HL-60/S4 (cell line): ENCODE measurements around the gene ATP6V0B.

Experiments
- in situ Hi-C: fragments of 300-500 bp; cut with MboI; formaldehyde crosslinking; loops from 2 replicates; pipeline ENCODE4 v1.14.3; 2022; ENCODE audit warnings: low sequenced_read_pairs

ATP6V0B gene

GRCh38 chr1:43965316-43965715 lies 9.4 kb upstream of the ATP6V0B start:
- in situ Hi-C loops, result no loop called here

DNA sequence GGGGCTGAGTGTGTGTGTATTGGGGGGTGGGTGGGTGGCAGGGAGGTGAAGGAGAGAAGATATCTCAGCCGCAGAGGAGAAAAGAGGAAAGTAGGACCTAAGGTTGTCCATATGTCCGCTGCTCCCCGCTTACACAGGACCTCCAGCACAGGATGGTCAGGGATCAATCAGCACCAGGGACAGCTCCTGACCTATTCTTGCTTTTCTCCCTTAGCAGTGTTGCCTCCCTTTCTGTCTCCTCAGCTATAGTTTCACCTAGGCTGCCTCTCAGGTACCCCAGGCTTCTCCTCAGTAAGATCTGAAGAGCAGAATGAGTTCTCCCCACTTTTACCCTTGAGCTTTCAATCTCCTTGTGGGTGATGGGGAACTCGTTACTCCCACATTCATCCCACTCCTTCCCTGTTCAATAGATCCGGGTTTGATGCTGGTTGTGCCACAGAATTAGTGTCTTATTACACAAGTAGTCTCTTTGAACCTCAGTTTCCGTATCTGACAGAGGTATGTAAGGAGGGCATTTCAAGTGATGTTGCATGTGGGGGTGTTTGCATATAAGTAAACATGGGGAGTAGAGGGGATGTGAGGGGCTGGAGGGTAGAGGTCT lies 6.3 kb upstream of the ATP6V0B start:
- in situ Hi-C loops, result no loop called here

DNA sequence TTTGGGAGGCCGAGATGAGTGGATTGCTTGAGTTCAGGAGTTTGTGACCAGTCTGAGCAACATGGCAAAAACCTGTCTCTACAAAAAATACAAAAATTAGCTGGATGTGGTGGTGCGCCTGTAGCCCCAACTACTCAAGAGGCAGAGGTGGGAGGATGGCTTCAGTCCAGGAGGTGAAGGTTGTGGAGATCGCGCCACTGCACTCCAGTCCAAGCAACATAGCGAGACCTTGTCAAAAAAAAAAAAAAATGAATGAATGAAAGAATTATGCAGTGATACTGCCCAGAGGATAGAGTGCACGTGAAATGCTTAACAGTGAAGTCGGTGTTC lies 5.4 kb upstream of the ATP6V0B start:
- in situ Hi-C loops, result no loop called here

DNA sequence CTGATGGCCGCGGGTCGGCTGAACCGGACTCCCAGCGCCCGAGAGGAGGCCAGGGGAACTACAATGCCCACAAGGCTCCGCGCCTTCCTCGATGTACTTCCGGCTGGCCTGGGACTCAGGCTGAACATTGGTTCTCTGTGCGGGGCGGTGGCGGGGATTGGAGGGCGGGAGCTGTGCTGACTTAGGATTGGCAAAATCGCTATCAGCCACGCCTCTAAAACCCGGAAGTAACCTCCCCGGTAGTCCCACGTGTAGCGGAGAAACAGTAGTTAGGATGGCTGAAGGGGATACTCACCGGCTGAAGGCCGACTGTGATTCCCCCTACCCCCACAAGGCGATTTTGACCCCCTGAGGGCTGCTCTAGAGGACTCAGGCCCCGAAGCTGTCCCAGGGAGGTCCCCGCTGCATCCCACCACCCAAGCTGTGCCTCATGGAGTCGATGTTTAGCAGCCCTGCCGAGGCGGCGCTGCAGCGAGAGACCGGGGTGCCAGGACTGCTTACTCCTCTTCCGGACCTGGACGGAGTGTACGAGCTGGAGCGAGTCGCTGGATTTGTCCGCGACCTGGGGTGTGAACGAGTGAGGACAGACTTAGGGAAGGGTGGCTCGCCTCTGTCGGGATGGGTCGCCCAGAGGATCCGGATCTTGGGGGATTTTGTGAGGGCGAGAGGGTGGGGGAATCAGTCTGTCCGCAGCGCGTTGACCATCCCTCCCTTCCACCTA lies 4.9 kb upstream of the ATP6V0B start, which contains the start of gene DPH2:
Gene DPH2, plus strand, starts transcription at position 265 of the 721 bp plus-strand sequence. Its CDS starts 166 bp downstream, at position 431.
- in situ Hi-C loops, result no loop called here

DNA sequence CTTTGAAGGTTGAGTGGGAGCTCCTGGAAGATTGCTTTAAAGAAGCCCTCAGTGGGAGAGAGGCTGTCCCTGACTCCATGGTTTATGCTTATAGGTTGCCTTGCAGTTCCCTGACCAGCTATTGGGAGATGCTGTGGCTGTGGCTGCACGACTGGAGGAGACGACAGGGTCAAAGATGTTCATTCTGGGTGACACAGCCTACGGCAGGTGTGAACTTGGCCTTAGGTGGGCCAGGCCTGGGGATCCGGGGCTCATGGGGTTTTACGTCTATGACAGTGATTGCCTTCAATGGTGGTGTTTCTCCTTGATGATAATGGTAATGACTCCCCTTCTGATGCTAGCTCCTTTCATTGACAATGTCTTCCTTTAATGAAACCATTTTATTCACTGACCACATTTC lies 4.3 kb upstream of the ATP6V0B start:
- in situ Hi-C loops, result no loop called here

DNA sequence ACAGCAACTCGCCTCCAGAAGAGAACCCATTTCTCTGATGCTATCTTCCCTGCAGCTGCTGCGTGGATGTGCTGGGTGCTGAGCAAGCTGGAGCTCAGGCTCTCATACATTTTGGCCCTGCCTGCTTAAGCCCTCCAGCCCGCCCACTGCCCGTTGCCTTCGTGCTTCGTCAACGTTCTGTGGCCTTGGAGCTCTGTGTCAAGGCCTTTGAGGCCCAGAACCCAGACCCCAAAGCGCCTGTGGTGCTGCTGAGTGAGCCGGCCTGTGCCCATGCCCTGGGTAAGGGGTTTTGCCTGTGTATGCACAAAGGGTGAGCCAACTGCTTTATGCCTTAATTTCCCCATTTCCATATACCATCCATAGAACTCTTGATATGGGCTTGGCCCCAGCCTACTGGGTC lies 3.8 kb upstream of the ATP6V0B start:
- in situ Hi-C loops, result no loop called here

DNA sequence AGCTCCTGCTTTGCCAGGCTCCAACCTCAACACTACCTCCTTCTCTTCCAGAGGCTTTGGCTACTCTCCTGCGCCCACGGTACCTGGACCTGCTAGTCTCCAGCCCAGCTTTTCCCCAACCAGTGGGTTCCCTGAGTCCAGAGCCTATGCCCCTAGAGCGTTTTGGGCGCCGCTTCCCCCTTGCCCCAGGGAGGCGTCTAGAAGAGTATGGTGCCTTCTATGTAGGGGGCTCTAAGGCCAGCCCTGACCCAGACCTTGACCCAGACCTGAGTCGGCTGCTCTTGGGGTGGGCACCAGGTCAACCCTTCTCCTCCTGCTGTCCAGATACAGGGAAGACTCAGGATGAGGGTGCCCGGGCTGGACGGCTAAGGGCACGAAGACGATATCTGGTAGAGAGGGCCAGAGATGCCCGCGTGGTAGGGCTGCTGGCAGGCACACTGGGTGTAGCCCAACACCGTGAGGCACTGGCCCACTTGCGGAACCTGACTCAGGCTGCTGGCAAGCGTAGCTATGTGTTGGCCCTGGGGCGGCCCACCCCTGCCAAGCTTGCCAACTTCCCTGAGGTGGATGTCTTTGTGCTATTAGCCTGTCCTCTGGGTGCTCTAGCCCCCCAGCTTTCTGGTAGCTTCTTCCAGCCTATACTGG lies 3.3 kb upstream of the ATP6V0B start:
- in situ Hi-C loops, result no loop called here

DNA sequence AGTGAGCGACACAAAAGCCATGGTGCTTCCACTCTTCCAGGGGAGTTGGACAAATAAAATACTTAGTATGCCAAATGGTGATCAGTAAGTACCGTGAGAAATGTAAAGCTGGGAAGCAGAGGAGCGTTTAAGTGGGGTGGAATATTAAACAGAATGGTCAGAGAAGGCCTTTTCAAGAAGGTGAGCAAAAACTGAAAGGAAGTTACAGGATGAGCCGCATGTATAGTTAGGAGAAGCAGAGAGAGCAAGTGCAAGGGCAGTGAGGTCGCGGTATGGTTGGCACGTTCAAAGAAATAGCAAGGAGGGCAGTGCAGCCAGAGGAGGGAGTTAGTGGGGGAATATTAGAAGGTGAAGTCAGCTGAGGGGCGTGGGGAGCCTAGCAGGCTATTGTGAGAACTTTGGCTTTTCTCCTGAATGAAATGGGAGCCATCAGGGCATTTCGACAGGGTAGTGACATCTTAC lies 748 bp upstream of the ATP6V0B start:
- in situ Hi-C loops, result no loop called here

DNA sequence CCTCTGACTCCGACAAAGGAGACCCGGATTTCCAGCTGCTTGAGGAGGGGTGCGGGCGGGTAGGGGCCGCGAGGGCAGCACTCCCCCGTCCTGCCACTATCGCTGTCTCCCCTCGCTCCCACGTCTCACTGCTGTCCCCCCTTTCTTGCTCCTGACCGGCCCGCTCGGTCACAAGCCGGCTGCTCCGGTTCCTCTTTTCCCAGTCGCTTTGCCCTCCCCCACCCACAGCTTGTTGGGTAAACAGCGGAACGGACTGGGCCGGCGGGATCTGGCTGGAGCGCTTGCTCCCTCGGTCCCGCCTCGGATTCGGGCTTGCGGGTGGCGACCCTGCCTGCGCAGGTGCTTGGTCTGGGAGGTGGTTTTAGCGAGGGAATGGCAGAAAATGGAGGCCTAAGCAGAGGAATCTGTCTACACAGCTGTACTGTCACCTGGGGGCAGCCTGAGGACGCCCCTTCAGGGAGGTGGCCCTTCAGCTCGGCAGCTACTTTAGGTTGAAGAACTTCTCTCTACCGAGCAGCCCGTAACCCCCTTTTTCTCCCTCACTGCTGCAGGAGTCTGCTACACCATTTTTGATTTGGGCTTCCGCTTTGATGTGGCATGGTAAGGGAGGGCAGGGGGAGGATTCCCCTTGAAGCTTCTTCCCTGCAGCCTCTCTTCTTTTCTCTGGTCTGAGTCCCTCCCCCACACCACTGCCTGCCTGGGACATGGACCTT lies 645 bp downstream of the ATP6V0B start:
- in situ Hi-C loops, result no loop called here

- in situ Hi-C loops, result no loop called here
These were observed 1.3 kb downstream of the ATP6V0B start for GRCh38 chr1:43976045-43976444.

DNA sequence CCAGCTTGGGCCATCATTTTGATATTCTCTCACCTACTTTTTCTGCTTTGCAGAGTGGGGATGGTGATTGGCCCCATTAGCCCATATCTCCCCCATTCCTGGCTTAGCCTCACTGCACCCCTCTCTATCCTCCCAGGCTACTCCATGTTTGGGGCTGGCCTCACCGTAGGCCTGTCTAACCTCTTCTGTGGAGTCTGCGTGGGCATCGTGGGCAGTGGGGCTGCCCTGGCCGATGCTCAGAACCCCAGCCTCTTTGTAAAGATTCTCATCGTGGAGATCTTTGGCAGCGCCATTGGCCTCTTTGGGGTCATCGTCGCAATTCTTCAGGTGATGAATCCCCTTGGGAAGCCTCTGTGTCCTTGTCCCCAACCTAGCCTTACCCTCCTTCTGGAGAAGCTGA lies 2.1 kb downstream of the ATP6V0B start:
- in situ Hi-C loops, result no loop called here

DNA sequence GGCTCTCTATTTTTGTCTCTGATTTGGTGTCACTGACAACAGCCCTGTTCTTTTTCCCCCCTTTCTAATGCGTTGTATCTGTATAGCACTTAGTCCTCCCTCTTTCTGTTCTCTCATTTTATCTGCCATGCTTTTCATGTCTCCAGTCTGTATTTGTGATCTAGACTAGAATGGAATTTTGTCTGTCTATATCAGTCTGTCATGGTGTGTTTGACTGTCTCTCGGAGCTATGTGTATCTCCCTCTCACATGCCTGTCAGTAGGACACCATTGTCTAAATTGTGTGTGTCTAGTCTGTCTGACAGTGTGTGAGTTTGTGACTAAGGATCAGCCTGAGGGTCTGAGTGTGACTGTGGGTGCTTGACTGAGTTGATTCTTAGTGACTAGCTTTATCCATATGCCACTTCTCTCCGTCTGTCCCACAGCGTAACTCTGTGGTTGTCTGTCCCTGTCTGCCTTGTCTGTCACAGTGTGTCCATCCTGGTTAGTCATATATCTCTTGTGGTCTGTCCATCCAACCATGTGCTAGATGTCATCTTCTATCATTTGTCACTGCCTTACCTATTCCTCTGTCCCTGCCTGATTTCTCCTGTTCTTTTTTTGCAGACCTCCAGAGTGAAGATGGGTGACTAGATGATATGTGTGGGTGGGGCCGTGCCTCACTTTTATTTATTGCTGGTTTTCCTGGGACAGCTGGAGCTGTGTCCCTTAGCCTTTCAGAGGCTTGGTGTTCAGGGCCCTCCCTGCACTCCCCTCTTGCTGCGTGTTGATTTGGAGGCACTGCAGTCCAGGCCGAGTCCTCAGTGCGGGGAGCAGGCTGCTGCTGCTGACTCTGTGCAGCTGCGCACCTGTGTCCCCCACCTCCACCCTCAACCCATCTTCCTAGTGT lies 2.9 kb downstream of the ATP6V0B start:
- in situ Hi-C loops, result no loop called here

- in situ Hi-C loops, result no loop called here
These were observed 3.4 kb downstream of the ATP6V0B start for GRCh38 chr1:43978264-43978550.

GRCh38 chr1:43978551-43979260 lies 3.9 kb downstream of the ATP6V0B start, which contains the start of gene B4GALT2:
TSS of gene B4GALT2 (plus strand) at chr1:43979210. CDS start at chr1:43981161, 1,951 bp downstream.
- in situ Hi-C loops, result no loop called here

- in situ Hi-C loops, result no loop called here
These were observed 4.4 kb downstream of the ATP6V0B start for GRCh38 chr1:43979261-43979527.

- in situ Hi-C loops, result no loop called here
These were observed 4.9 kb downstream of the ATP6V0B start for GRCh38 chr1:43979528-43980254.

DNA sequence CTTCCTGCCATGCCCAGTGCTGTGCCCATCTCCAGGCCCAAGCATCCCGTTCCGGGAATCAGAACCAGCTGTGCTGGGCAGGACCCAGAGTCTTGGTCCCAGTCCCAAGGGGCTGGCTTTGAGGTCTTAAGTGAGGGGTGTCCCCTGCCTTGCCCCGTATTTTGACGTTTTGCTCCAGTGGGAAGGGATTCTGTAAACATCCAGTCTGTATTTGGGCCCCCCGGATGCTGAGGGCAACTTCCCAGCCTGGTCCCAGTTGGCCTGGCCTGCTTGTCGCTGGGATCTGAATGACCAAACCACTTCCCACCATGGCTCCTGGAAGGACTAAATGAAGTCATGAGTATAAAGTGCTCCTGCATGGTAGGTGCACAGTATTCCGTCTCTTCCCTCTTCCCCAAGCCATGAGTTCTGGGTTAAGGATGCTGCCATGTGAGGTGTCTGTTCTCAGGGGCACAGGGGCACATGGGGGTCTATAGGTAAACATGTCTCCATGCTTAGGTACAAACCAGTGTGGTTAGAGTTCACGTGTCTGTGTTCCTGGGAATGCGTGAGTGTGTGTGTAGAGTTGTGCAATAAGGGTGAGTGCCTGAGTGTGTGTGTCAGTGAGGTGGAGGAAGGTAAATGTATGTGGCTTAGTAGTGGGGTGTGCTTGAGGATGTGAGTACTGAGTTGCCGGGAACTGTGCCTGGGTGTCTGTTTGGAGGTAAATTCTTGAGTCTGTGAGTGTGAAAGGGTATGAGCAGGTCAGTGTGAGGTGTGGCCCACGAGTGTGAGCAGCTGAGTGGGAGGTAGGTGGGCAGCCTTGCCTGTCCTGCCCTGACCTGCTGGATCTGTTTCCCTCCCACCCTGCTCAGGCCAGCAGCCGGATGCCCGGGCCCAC lies 5.7 kb downstream of the ATP6V0B start:
- in situ Hi-C loops, result no loop called here

DNA sequence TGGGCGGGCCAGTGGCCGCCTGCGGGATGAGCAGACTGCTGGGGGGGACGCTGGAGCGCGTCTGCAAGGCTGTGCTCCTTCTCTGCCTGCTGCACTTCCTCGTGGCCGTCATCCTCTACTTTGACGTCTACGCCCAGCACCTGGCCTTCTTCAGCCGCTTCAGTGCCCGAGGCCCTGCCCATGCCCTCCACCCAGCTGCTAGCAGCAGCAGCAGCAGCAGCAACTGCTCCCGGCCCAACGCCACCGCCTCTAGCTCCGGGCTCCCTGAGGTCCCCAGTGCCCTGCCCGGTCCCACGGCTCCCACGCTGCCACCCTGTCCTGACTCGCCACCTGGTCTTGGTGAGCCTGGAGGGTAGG lies 6.4 kb downstream of the ATP6V0B start:
- in situ Hi-C loops, result no loop called here

GRCh38 chr1:43981636-43982035 lies 6.9 kb downstream of the ATP6V0B start:
- in situ Hi-C loops, result no loop called here
